Subcutaneous adipose tissue (tissue), 4 donors: ENCODE results near the gene CAPN5. TPM values are rescaled to one million over a fixed set of nuclear protein-coding genes. Genes with fewer than 3 reads are reported as not detected.

Experiments
- CTCF ChIP-seq: fragments of 450-650 bp; IDR thresholded peaks from one replicate; pipeline ENCODE4 v1.5.1; 2016; ENCODE audit warnings: low read depth, mild to moderate bottlenecking, control low read depth, antibody characterized with exemption, moderate library complexity
- total RNA-seq, 4 donors: library from RNA; depleted of rRNA; stranded (reverse); fragments of >200 nt; gene quantifications; one replicate each; pipeline ENCODE4 v1.1.0, GENCODE V29; 2016

CAPN5 gene
- total RNA-seq, 4 donors from 2014 or later, result 2.4 to 10.5 (median 3.3) TPM

GRCh38 chr11:77136074-77136473, 69.3 kb downstream of the CAPN5 start:
- no peak for TF ChIP-seq CTCF

GRCh38 chr11:77136784-77137420, 70.1 kb downstream of the CAPN5 start:
- TF ChIP-seq CTCF, result no peak

GRCh38 chr11:77137421-77137820, 70.7 kb downstream of the CAPN5 start:
- TF ChIP-seq CTCF, result no peak

GRCh38 chr11:77138106-77138649, 71.4 kb downstream of the CAPN5 start:
- TF ChIP-seq CTCF, result no peak

- no peak for TF ChIP-seq CTCF
Observed at GRCh38 chr11:77139201-77139600, 72.4 kb downstream of the CAPN5 start.

GRCh38 chr11:77140231-77140851, 73.6 kb downstream of the CAPN5 start:
- TF ChIP-seq CTCF, result no peak

GRCh38 chr11:77141034-77141433, 74.3 kb downstream of the CAPN5 start:
- no peak for TF ChIP-seq CTCF
